DND-41 (cell line): Measurements from ENCODE around the gene PKD1.

Experiments
- ATAC-seq: fragments of 200-7000 bp; cut with Tn5 transposase; 3 replicates; pipeline ENCODE4 v1.9.1; 2021; ENCODE audit warnings: low read depth; ENCODE audit not compliant: insufficient read depth
- DNase-seq: peaks from one replicate; pipeline ENCODE4 v3.0.0-alpha.2; 2020
- H2AFZ ChIP-seq: 2 replicates; pipeline ENCODE4 v1.6.0; 2012; ENCODE audit warnings: low read depth, low read length
- H3K27ac ChIP-seq: 2 replicates; pipeline ENCODE4 v1.5.1; 2012; ENCODE audit warnings: low read length, inconsistent platforms
- H3K27me3 ChIP-seq: fragments of 200-600 bp; sonication (generic); 2 replicates; pipeline ENCODE4 v1.6.0; 2012; ENCODE audit warnings: low read length, mild to moderate bottlenecking, inconsistent platforms; ENCODE audit not compliant: insufficient read depth, poor library complexity
- H3K36me3 ChIP-seq: 2 replicates; pipeline ENCODE4 v1.5.1; 2012; ENCODE audit warnings: low read length, inconsistent platforms; ENCODE audit not compliant: insufficient read depth
- H3K4me1 ChIP-seq: 2 replicates; pipeline ENCODE4 v1.5.1; 2012; ENCODE audit warnings: mild to moderate bottlenecking, low read length; ENCODE audit not compliant: insufficient read depth
- H3K4me2 ChIP-seq: 2 replicates; pipeline ENCODE4 v1.6.0; 2012; ENCODE audit warnings: mild to moderate bottlenecking, moderate library complexity, low read length, inconsistent platforms; ENCODE audit not compliant: insufficient read depth
- H3K4me3 ChIP-seq, 2 experiments: fragments of 200-600 bp in 1 of 2; shearing (Covaris generic) in 1 of 2; 2 replicates each; pipeline ENCODE4 v1.5.1; 2012 to 2016; ENCODE audit warnings: inconsistent platforms in 2 of 2, low read length in 2 of 2, mild to moderate bottlenecking in 2 of 2, low read depth in 1 of 2, moderate library complexity in 1 of 2
- H3K79me2 ChIP-seq: 2 replicates; pipeline ENCODE4 v1.6.0; 2012; ENCODE audit warnings: low read length, inconsistent platforms; ENCODE audit not compliant: insufficient read depth
- H3K9ac ChIP-seq: 2 replicates; pipeline ENCODE4 v1.6.0; 2012; ENCODE audit warnings: low read depth, mild to moderate bottlenecking, inconsistent platforms, low read length, moderate library complexity
- H3K9me3 ChIP-seq: 2 replicates; pipeline ENCODE4 v1.5.1; 2012; ENCODE audit warnings: low read length, moderate library complexity, mild to moderate bottlenecking, inconsistent platforms; ENCODE audit not compliant: insufficient read depth, severe bottlenecking
- H4K20me1 ChIP-seq: 2 replicates; pipeline ENCODE4 v1.6.0; 2012; ENCODE audit warnings: low read length; ENCODE audit not compliant: insufficient read depth
- CTCF ChIP-seq: IDR thresholded peaks from 2 replicates; pipeline ENCODE4 v1.5.1; 2012; ENCODE audit warnings: borderline replicate concordance, low read length, moderate library complexity, mild to moderate bottlenecking; ENCODE audit not compliant: poor library complexity, severe bottlenecking; ENCODE audit errors: extremely low read depth
- EZH2 ChIP-seq: IDR thresholded peaks from 3 replicates; pipeline ENCODE4 v1.6.1; 2012; ENCODE audit warnings: borderline replicate concordance, low read depth, mild to moderate bottlenecking, moderate library complexity, low read length, inconsistent platforms; ENCODE audit not compliant: severe bottlenecking

The PKD1 gene

GRCh38 chr16:2148714-2149629 lies 13.3 kb upstream of the PKD1 start:
- TF ChIP-seq EZH2 (no peak), CTCF (no peak)
- H4K20me1 ChIP-seq, result peaks cover 62% of the 10 kb centered on the region
- H2AFZ ChIP-seq, result no peak overlapping the region
- no peaks in the 10 kb centered on the region for H3K9me3 ChIP-seq
- H3K4me1 ChIP-seq, result peaks cover 38% of the 10 kb centered on the region
- no peak overlapping the region for H3K27ac ChIP-seq
- peak overlapping the region in 1 of 2 experiments; percentile 46; a peak in 2 of 4 replicates for H3K4me3 ChIP-seq
- peak overlapping the region; percentile 58 for H3K4me2 ChIP-seq
- ATAC-seq (no peak; the same call in 2 of the 3 replicates), DNase-seq (no peak)
- H3K9ac ChIP-seq, result peak overlapping the region; percentile 35; the same call in 1 of the 2 replicates
- peaks cover 20% of the 10 kb centered on the region for H3K36me3 ChIP-seq
- peaks cover 20% of the 10 kb centered on the region for H3K79me2 ChIP-seq
- H3K27me3 ChIP-seq, result no peaks in the 10 kb centered on the region

- DNase-seq, result peak; percentile 58
Measured at GRCh38 chr16:2147981-2148671, 12.4 kb upstream of the PKD1 start, which contains the start of gene RAB26. Gene RAB26, plus strand, starts transcription at chr16:2148625. Its CDS starts 159 bp downstream, at chr16:2148784.

GRCh38 chr16:2147378-2147777 lies 11.7 kb upstream of the PKD1 start:
- Histone ChIP-seq H3K9me3 (no peaks in the 10 kb centered on the region), H3K27ac (no peak overlapping the region), H3K27me3 (no peaks in the 10 kb centered on the region), H3K4me1 (peaks cover 22% of the 10 kb centered on the region), H3K36me3 (peaks cover 7% of the 10 kb centered on the region; the same call in 1 of the 2 replicates), H3K79me2 (peaks cover 4% of the 10 kb centered on the region; the same call in 1 of the 2 replicates), H4K20me1 (peaks cover 46% of the 10 kb centered on the region), H3K4me3 (no peak overlapping the region), H3K4me2 (no peak overlapping the region), H2AFZ (no peak overlapping the region), H3K9ac (no peak overlapping the region)
- no peak for ATAC-seq
- TF ChIP-seq CTCF, result no peak
- TF ChIP-seq EZH2, result no peak
- no peak for DNase-seq

More at GRCh38 chr16:2147981-2148671, 12.4 kb upstream of the PKD1 start, which contains the start of gene RAB26:
- TF ChIP-seq EZH2 (no peak), CTCF (no peak)
- Histone ChIP-seq H3K27me3 (no peaks in the 10 kb centered on the region), H3K4me3 (peak within 1 kb of the TSS in 1 of 2 experiments; percentile 46; a peak in 2 of 4 replicates), H3K9me3 (no peaks in the 10 kb centered on the region), H4K20me1 (peaks cover 54% of the 10 kb centered on the region), H3K4me1 (peaks cover 29% of the 10 kb centered on the region), H3K27ac (no peak within 1 kb of the TSS), H3K79me2 (peaks cover 12% of the 10 kb centered on the region), H3K4me2 (peak within 1 kb of the TSS; percentile 58), H3K9ac (peak within 1 kb of the TSS; percentile 35; the same call in 1 of the 2 replicates), H2AFZ (no peak within 1 kb of the TSS), H3K36me3 (peaks cover 12% of the 10 kb centered on the region)
- ATAC-seq, result peak; percentile 63
